ENCODE measurements around the gene ZNF529. TPM values are rescaled to one million over a fixed set of nuclear protein-coding genes. Genes with fewer than 3 reads are reported as not detected.

Gene ZNF529
- total and polyA plus RNA-seq, 2 of the 8 experiments (the other 6 are each of a cell fraction or from before 2014, with no cell fraction given), result 8.4 to 14.1 TPM

DNA sequence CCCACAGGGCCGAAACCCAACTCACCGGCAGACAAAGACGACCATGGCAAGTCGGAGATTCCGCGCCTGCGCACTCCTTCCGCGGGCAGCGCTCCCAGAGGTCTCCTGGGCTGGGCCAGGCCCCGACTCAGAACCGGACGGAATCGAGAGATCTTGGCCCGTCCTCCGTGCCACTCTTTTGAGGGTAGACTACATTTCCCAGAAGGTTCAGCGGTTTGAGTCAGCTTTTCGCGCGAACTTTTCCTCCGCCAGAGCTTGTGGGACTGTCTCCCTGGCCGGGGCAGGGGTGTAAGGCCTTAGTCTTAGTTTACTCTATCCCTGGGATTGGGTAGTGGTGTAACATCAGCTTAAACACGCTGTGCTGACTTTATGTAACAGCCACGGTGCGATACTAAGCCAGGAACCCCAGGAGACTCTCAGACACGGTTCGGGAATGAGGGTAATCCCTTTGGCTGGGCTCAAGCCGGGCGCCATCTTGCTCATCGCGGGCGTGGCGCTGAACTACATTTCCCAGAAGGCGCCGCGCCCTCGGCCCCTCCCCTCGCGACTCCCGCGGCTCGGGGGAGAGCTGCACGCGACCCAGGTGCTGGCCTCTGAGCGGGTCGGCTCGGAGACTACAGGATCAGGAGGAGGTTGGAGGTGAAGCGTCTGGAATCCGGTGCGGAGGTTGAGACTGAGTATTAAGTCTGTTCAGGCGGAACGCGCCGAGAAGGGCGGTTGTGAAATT lies 44.7 kb downstream of the ZNF529 start, which contains the start of gene ZNF260 (continued):
- TF ChIP-seq RNF2 (IDR thresholded peaks at IDR 0.05; ENCODE audit: borderline replicate concordance, low read depth, low read length, missing control alignments, poor library complexity, severe bottlenecking), result no peak
- TF ChIP-seq KDM1A (IDR thresholded peaks at IDR 0.05; ENCODE audit: borderline replicate concordance, low read length), result no peak
- TF ChIP-seq EP300 (IDR thresholded peaks at IDR 0.05; ENCODE audit: borderline replicate concordance in 1 of 2, low read depth in 2 of 2, low read length in 2 of 2), result 0 out of 3 replicates have a peak, but pooled peaks of 1 of the 2 experiments have one; percentile 8
- TF ChIP-seq, protein P1, sequence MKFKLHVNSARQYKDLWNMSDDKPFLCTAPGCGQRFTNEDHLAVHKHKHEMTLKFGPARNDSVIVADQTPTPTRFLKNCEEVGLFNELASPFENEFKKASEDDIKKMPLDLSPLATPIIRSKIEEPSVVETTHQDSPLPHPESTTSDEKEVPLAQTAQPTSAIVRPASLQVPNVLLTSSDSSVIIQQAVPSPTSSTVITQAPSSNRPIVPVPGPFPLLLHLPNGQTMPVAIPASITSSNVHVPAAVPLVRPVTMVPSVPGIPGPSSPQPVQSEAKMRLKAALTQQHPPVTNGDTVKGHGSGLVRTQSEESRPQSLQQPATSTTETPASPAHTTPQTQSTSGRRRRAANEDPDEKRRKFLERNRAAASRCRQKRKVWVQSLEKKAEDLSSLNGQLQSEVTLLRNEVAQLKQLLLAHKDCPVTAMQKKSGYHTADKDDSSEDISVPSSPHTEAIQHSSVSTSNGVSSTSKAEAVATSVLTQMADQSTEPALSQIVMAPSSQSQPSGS (IDR thresholded peaks at IDR 0.05; ENCODE audit: low read length), result no peak
- TF ChIP-seq POLR2A (IDR thresholded peaks at IDR 0.05; ENCODE audit: control extremely low read depth in 1 of 2, low read depth in 2 of 2, low read length in 2 of 2), result peak; percentile 80 to 84; a peak in 2 of 3 replicates
- no peak for TF ChIP-seq CBX5 (IDR thresholded peaks at IDR 0.05; ENCODE audit: low read depth, low read length)
- no peak for TF ChIP-seq RXRA (IDR thresholded peaks at IDR 0.05; ENCODE audit: insufficient read depth, low read depth, low read length)
- TF ChIP-seq JUN (IDR thresholded peaks at IDR 0.05; ENCODE audit: low read depth, low read length), result no peak
- TF ChIP-seq SIRT6 (IDR thresholded peaks at IDR 0.05; ENCODE audit: low read length), result no peak
- TF ChIP-seq GABPA (IDR thresholded peaks at IDR 0.05; ENCODE audit: borderline replicate concordance, insufficient read depth, low read length), result no peak
- TF ChIP-seq NANOG (IDR thresholded peaks at IDR 0.05; ENCODE audit: insufficient read depth, low read depth, low read length, poor library complexity, severe bottlenecking), result no peak
- TF ChIP-seq POLR2AphosphoS5 (IDR thresholded peaks at IDR 0.05; ENCODE audit: low read depth, low read length), result peak; percentile 82
- peak; percentile 83 for TF ChIP-seq TBP (IDR thresholded peaks at IDR 0.05; ENCODE audit: low read depth, low read length)
- TF ChIP-seq SIN3A (conservative IDR thresholded peaks at IDR 0.05 in 1 of 2, IDR thresholded peaks at IDR 0.05 in 1 of 2; ENCODE audit: low read depth in 1 of 2, low read length in 2 of 2), result no peak
- peak; percentile 74 for TF ChIP-seq TAF7 (optimal IDR thresholded peaks at IDR 0.05; ENCODE audit: borderline replicate concordance, low read depth, low read length)
- 0 out of 2 replicates have a peak, but pooled peaks have one; percentile 52 for TF ChIP-seq TCF12 (IDR thresholded peaks at IDR 0.05; ENCODE audit: low read depth, low read length)
- no peak for TF ChIP-seq SAP30 (IDR thresholded peaks at IDR 0.05; ENCODE audit: insufficient read depth, insufficient replicate concordance, low read length)
- no peak for TF ChIP-seq HDAC2 (IDR thresholded peaks at IDR 0.05; ENCODE audit: borderline replicate concordance in 1 of 2, low read depth in 2 of 2, low read length in 2 of 2)
- TF ChIP-seq SUZ12 (IDR thresholded peaks at IDR 0.05; ENCODE audit: low read length), result no peak
- TF ChIP-seq, protein P2, sequence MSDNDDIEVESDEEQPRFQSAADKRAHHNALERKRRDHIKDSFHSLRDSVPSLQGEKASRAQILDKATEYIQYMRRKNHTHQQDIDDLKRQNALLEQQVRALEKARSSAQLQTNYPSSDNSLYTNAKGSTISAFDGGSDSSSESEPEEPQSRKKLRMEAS (IDR thresholded peaks at IDR 0.05), result peak; percentile 86
- no peak for TF ChIP-seq CHD1 (IDR thresholded peaks at IDR 0.05; ENCODE audit: low read depth, low read length)
